Liver (tissue), 9 donors: Measurements from ENCODE around the gene B3GALT4. TPM values are rescaled to one million over a fixed set of nuclear protein-coding genes. Genes with fewer than 3 reads are reported as not detected.
"Not testable (repeated sequence)": the region's sequence is repeated elsewhere in the genome, so short reads cannot be mapped to it uniquely, and the experiment has no call there.

Experiments used
- DNase-seq: peaks from one replicate; pipeline ENCODE4 v3.0.0-alpha.2; 2017; ENCODE audit warnings: low spot score
- H3K27ac ChIP-seq, 2 donors: one replicate each; pipeline ENCODE4 v1.7.0; 2013; ENCODE audit warnings: inconsistent platforms in 2 of 2, low read length in 2 of 2, control low read depth in 1 of 2, low read depth in 1 of 2, mild to moderate bottlenecking in 1 of 2
- H3K27me3 ChIP-seq, 4 donors: one replicate each; pipeline versions ENCODE4 v1.6.1 to v1.7.0; 2013; ENCODE audit warnings: low read length in 3 of 4, inconsistent platforms in 1 of 4, mild to moderate bottlenecking in 1 of 4, moderate library complexity in 1 of 4; ENCODE audit not compliant: control insufficient read depth in 4 of 4, insufficient read depth in 4 of 4
- H3K36me3 ChIP-seq, 4 donors: one replicate each; pipeline versions ENCODE4 v1.6.1 to v1.7.0; 2013; ENCODE audit warnings: low read length in 3 of 4, mild to moderate bottlenecking in 3 of 4, low read depth in 1 of 4, moderate library complexity in 1 of 4; ENCODE audit not compliant: control insufficient read depth in 4 of 4, insufficient read depth in 3 of 4
- H3K4me1 ChIP-seq, 4 donors: one replicate each; pipeline versions ENCODE4 v1.6.1 to v1.7.0; 2013; ENCODE audit warnings: low read length in 3 of 4, mild to moderate bottlenecking in 3 of 4, moderate library complexity in 1 of 4; ENCODE audit not compliant: control insufficient read depth in 4 of 4, insufficient read depth in 4 of 4
- H3K4me3 ChIP-seq, 3 donors: one replicate each; pipeline versions ENCODE4 v1.6.1 to v1.7.0; 2013; ENCODE audit warnings: low read length in 3 of 3, control low read depth in 1 of 3, low read depth in 1 of 3, mild to moderate bottlenecking in 1 of 3
- H3K9ac ChIP-seq, 2 donors: one replicate each; pipeline ENCODE4 v1.7.0; 2013; ENCODE audit warnings: low read length in 2 of 2, mild to moderate bottlenecking in 2 of 2, moderate library complexity in 2 of 2, control low read depth in 1 of 2, low read depth in 1 of 2
- H3K9me3 ChIP-seq, 4 donors: one replicate each; pipeline versions ENCODE4 v1.6.1 to v1.7.0; 2013; ENCODE audit warnings: low read length in 3 of 4; ENCODE audit not compliant: control insufficient read depth in 4 of 4
- ATF3 ChIP-seq: IDR thresholded peaks from 2 replicates; pipeline ENCODE4 v1.6.1; 2016; ENCODE audit warnings: antibody characterized with exemption
- CTCF ChIP-seq: fragments of 150-350 bp; IDR thresholded peaks from 2 replicates; pipeline ENCODE4 v1.5.1; 2017; ENCODE audit warnings: improper control_type of control experiment, low read depth, low read length; ENCODE audit not compliant: missing input control
- EGR1 ChIP-seq, 2 donors: IDR thresholded peaks; 2 replicates each; pipeline ENCODE4 v1.6.1; 2016 to 2018; ENCODE audit warnings: antibody characterized with exemption in 2 of 2, low read depth in 2 of 2
- FOXA1 ChIP-seq: IDR thresholded peaks from 2 replicates; pipeline ENCODE4 v1.6.1; 2016; ENCODE audit warnings: antibody characterized with exemption
- FOXA2 ChIP-seq: IDR thresholded peaks from 2 replicates; pipeline ENCODE4 v1.6.1; 2016; ENCODE audit warnings: antibody characterized with exemption
- GABPA ChIP-seq, 2 donors: IDR thresholded peaks in 1 of 2; conservative IDR thresholded peaks in 1 of 2; 2 replicates each; pipeline ENCODE4 v1.6.1; 2016; ENCODE audit warnings: antibody characterized with exemption in 2 of 2, mild to moderate bottlenecking in 1 of 2, moderate library complexity in 1 of 2
- HNF4A ChIP-seq, 2 donors: conservative IDR thresholded peaks; 2 replicates each; pipeline ENCODE4 v1.6.1; 2016; ENCODE audit warnings: antibody characterized with exemption in 2 of 2, mild to moderate bottlenecking in 2 of 2
- HNF4G ChIP-seq: IDR thresholded peaks from 2 replicates; pipeline ENCODE4 v1.6.1; 2016; ENCODE audit warnings: antibody characterized with exemption
- JUND ChIP-seq, 2 donors: IDR thresholded peaks; 2 replicates each; pipeline ENCODE4 v1.6.1; 2016; ENCODE audit warnings: antibody characterized with exemption in 2 of 2
- MAX ChIP-seq: IDR thresholded peaks from 2 replicates; pipeline ENCODE4 v1.6.1; 2016; ENCODE audit warnings: antibody characterized with exemption
- NR2F2 ChIP-seq: IDR thresholded peaks from 2 replicates; pipeline ENCODE4 v1.6.1; 2016; ENCODE audit warnings: antibody characterized with exemption
- RAD21 ChIP-seq, 2 donors: IDR thresholded peaks; 2 replicates each; pipeline ENCODE4 v1.6.1; 2016; ENCODE audit warnings: antibody characterized with exemption in 2 of 2, mild to moderate bottlenecking in 2 of 2
- REST ChIP-seq: IDR thresholded peaks from 2 replicates; pipeline ENCODE4 v1.6.1; 2016; ENCODE audit warnings: antibody characterized with exemption, mild to moderate bottlenecking
- RXRA ChIP-seq, 2 donors: IDR thresholded peaks; 2 replicates each; pipeline ENCODE4 v1.6.1; 2017 to 2018; ENCODE audit warnings: antibody characterized with exemption in 2 of 2, mild to moderate bottlenecking in 1 of 2
- SP1 ChIP-seq: IDR thresholded peaks from 2 replicates; pipeline ENCODE4 v1.6.1; 2018; ENCODE audit warnings: antibody characterized with exemption, mild to moderate bottlenecking
- TAF1 ChIP-seq: conservative IDR thresholded peaks from 2 replicates; pipeline ENCODE4 v1.6.1; 2016; ENCODE audit warnings: antibody characterized with exemption, mild to moderate bottlenecking
- YY1 ChIP-seq: IDR thresholded peaks from 2 replicates; pipeline ENCODE4 v1.6.1; 2016; ENCODE audit warnings: antibody characterized with exemption, mild to moderate bottlenecking
- ZBTB33 ChIP-seq: IDR thresholded peaks from 2 replicates; pipeline ENCODE4 v1.6.1; 2016; ENCODE audit warnings: antibody characterized with exemption
- WGBS: extraction: QIAGEN DNeasy Blood & Tissue Kit; methylation state at CpG from one replicate; pipeline ENCODE4 v1.1.7; 2013; 5-methylcytosine and 5-hydroxymethylcytosine counted together
- polyA plus RNA-seq, 2 donors: library from polyadenylated mRNA; stranded (reverse) in 1 of 2; unstranded in 1 of 2; fragments of 200-250 nt in 1 of 2; fragments of >200 nt in 1 of 2; fragmentation: Nextera tagmentation in 1 of 2; extraction: Ambion mirVana in 1 of 2; gene quantifications; one replicate each; pipeline versions ENCODE4 v1.2.1 to v1.2.3, GENCODE V29; 2013 to 2015
- total RNA-seq, 2 donors: library from RNA; depleted of rRNA; stranded (reverse); fragments of >200 nt; gene quantifications; one replicate each; pipeline ENCODE4 v1.2.3, GENCODE V29; 2014
- donor health status: healthy.
- donor health status: healthy.
- donor health status: healthy.
- donor health status: healthy.
- donor health status: healthy.

Gene B3GALT4
- total and polyA plus RNA-seq, 4 donors = 1.5 to 2.7 (median 1.9) TPM

- peaks cover 8 to 45% (median 25%) of the 10 kb centered on the region in 4 donors for H3K36me3 ChIP-seq
- TF ChIP-seq GABPA (IDR thresholded peaks at IDR 0.05 in 1 of 2, conservative IDR thresholded peaks at IDR 0.05 in 1 of 2) (no peak), EGR1 (IDR thresholded peaks at IDR 0.05; ENCODE audit: low read depth in 2 of 2) (no peak), NR2F2 (no peak), MAX (no peak), HNF4A (conservative IDR thresholded peaks at IDR 0.05) (no peak), YY1 (no peak), ATF3 (no peak), FOXA1 (no peak), HNF4G (no peak), JUND (IDR thresholded peaks at IDR 0.05) (no peak), SP1 (no peak), REST (no peak), RAD21 (IDR thresholded peaks at IDR 0.05) (no peak), TAF1 (no peak), RXRA (IDR thresholded peaks at IDR 0.05) (no peak), FOXA2 (no peak), ZBTB33 (no peak), CTCF (no peak)
These were observed 17.9 kb upstream of the B3GALT4 start for GRCh38 chr6:33259032-33259431.

GRCh38 chr6:33262490-33262889 is 14.4 kb upstream of the B3GALT4 start:
- WGBS = 96% methylated on average over 3 of the region's 3 CpGs
- DNase-seq = not testable (repeated sequence)

More at GRCh38 chr6:33259032-33259431, 17.9 kb upstream of the B3GALT4 start:
- H3K4me3 ChIP-seq = no peak overlapping the region
- WGBS = 96% methylated on average over 5 of the region's 5 CpGs
- no peaks in the 10 kb centered on the region for H3K9me3 ChIP-seq
- DNase-seq = no peak
- no peaks in the 10 kb centered on the region for H3K4me1 ChIP-seq
- no peak overlapping the region for H3K9ac ChIP-seq
- H3K27me3 ChIP-seq = no peaks in the 10 kb centered on the region
- H3K27ac ChIP-seq = no peak overlapping the region

More at GRCh38 chr6:33262490-33262889, 14.4 kb upstream of the B3GALT4 start:
- H3K4me3 ChIP-seq, H3K9me3 ChIP-seq, H3K4me1 ChIP-seq, H3K27me3 ChIP-seq, H3K27ac ChIP-seq, H3K9ac ChIP-seq: not testable (repeated sequence)
- H3K36me3 ChIP-seq = peaks cover 9 to 60% (median 50%) of the 10 kb centered on the region in 4 donors
